ENCODE results near the gene PAX8. TPM values are rescaled to one million over a fixed set of nuclear protein-coding genes. Genes with fewer than 3 reads are reported as not detected.
"Not testable (repeated sequence)": the region's sequence is repeated elsewhere in the genome, so short reads cannot be mapped to it uniquely, and the experiment has no call there.

Gene PAX8
- total and polyA plus RNA-seq, 12 donors = 0.08 to 2.0 (median 0.41) TPM; not detected in 3

DNA sequence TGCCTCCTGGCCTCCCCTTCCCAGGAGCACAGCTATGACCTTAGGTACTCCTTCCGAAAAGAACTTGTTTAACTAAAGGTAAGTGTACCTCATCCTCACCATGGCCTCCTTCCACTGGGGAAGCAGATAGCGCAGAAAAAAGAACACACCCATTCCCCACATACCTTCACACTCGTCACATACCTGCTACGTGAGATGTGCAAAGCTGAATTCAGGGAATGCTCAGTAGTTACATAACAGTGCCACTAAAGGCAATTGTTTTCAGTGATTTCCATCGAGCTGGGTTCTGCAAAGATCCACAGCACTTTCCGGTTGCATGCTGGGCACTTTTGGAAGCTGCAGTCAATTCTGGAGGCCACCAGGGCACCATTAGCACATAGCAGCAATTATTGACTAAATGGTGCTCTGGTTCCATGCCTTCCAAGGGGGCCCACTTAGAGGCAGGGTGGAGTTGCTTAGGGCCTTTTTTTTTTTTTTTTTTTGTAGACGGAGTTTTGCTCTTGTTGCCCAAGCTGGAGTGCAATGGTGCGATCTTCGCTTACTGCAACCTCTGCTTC lies 41.0 kb downstream of the PAX8 start:
- no peaks in the 10 kb centered on the region for H3K36me3 ChIP-seq
- peaks cover 12 to 45% (median 28%) of the 10 kb centered on the region in 9 donors for H3K4me1 ChIP-seq
- no peaks in the 10 kb centered on the region for H3K9me3 ChIP-seq
- TF ChIP-seq, protein P1, sequence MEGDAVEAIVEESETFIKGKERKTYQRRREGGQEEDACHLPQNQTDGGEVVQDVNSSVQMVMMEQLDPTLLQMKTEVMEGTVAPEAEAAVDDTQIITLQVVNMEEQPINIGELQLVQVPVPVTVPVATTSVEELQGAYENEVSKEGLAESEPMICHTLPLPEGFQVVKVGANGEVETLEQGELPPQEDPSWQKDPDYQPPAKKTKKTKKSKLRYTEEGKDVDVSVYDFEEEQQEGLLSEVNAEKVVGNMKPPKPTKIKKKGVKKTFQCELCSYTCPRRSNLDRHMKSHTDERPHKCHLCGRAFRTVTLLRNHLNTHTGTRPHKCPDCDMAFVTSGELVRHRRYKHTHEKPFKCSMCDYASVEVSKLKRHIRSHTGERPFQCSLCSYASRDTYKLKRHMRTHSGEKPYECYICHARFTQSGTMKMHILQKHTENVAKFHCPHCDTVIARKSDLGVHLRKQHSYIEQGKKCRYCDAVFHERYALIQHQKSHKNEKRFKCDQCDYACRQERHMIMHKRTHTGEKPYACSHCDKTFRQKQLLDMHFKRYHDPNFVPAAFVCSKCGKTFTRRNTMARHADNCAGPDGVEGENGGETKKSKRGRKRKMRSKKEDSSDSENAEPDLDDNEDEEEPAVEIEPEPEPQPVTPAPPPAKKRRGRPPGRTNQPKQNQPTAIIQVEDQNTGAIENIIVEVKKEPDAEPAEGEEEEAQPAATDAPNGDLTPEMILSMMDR (IDR thresholded peaks at IDR 0.05) = no peak
- no peaks in the 10 kb centered on the region for H3K27me3 ChIP-seq
- H3K27ac ChIP-seq = peak overlapping the region in 1 of 10 donors; percentile 89
- ATAC-seq (no peak), DNase-seq (no peak)
- peak overlapping the region in 1 of 10 donors; percentile 67 for H3K4me3 ChIP-seq
- intact Hi-C loops (cut with DNase I) = loop anchor here in 1 of 10 donors (2.0 kb wide), 1 partner anchor 19 kb away; no protein-coding TSS in a partner anchor
- 92 to 94% methylated on average over 9 of the region's 9 CpGs for WGBS, 2 donors

DNA sequence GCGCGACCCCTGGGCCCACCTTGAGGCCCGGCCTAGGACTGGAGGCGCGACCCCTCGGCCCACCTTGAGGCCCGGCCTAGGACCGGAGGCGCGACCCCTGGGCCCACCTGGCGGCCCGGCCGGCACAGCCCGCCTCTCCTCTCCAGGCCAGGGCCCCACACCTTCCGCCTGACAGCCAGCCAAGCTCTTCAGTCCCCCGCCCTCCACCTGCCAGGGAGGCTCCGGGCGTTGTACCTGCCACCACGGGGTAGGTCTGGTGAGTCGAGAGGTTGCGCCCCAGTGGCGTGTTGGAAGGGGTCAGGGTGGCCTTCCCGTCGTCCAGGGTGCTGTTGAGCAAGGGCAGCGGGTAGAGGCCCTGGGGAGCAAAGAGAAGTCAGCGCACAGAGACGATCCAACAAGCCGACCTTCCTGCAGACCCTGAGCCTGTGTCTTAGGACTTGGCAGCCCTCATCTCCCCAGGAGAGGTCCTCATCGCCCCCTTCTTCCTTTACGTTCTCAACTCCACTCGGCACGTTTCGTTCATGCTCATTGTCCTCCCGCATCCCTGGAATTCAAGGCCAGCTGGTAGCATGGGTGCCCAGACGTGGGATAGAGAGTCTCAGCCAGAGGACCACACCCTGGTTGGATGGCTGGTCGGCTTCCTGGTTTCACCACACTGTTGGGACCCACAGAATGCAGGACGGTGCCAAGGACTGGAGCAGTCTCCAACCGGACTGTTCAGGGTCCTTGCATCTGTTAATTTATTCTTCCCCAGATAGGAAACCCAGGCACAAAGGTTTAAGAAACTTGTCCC lies 42.2 kb downstream of the PAX8 start:
- Histone ChIP-seq H3K27ac (peak overlapping the region in 2 of 10 donors; percentile 85 to 88), H3K27me3 (no peaks in the 10 kb centered on the region), H3K4me1 (peaks cover 12 to 48% (median 33%) of the 10 kb centered on the region in 9 donors), H3K36me3 (no peaks in the 10 kb centered on the region), H3K4me3 (peak overlapping the region in 5 of 10 donors; percentile 39 to 67 (median 52)), H3K9me3 (no peaks in the 10 kb centered on the region)
- WGBS, 2 donors = 94% methylated on average over 35 to 38 of the region's 38 CpGs
- TF ChIP-seq, protein P1 (IDR thresholded peaks at IDR 0.05) = no peak
- intact Hi-C loops (cut with DNase I) = loop anchor here in 1 of 10 donors (2.0 kb wide), 1 partner anchor 18 kb away; no protein-coding TSS in a partner anchor
- DNase-seq (no peak), ATAC-seq (no peak)

DNA sequence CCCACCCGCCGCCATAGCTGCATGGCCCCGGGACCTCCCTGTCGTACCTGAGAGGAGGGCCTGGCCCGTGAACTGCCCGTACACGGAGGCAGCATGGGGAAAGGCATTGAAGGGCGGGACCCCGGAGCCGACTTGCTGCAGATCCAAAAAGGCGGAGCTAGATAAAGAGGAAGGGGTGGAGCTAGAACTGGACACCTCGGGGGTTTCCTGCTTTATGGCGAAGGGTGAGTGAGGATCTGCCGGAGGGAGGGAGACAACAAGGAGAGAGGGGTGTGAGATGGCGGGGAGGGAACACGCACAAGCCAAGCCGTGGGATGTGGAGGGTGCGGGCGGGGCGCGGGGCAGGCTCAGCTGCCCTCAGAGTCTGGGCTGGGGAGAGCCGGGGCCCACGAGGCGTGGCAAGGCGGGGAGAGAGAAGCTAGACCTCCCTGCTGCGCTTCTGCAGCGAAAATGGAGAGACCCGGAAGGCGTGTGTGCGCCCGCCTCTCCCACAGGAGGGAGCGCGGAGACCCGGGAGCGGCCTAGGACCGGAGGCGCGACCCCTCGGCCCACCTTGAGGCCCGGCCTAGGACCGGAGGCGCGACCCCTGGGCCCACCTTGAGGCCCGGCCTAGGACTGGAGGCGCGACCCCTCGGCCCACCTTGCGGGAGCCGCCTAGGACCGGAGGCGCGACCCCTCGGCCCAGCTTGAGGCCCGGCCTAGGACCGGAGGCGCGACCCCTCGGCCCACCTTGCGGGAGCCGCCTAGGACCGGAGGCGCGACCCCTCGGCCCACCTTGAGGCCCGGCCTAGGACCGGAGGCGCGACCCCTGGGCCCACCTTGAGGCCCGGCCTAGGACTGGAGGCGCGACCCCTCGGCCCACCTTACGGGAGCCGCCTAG lies 43.1 kb downstream of the PAX8 start:
- WGBS, 2 donors = 95% methylated on average over 47 to 67 of the region's 74 CpGs
- not testable (repeated sequence) for H3K27me3 ChIP-seq

DNA sequence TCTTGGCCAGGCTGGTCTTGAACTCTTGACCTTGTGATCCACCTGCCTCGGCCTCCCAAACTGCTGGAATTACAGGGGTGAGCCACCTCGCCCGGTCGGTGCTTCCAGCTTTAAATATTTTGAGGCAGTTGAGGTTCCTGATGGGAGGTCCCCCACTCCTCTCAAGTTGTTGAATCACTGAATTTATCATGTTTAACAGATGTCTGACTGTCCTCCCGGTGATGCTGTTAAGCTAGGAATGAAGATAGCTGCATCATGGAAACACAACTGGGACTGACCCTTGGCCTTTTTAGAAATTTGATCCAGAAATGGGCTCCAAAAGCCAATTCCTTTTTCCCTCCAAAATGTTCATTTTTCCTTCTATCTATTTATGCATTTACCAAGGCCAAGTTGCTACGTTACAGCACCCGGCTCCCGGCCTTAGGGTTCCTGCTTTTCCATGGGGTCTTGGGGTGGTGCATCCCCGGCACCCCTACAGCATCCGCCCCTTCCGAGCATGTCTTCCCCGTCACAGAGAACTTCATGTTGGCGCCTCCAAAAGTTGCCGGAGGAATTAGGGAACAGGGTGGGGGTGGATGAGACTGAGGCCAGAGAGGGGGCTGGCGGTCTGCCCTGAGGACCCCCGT lies 43.9 kb downstream of the PAX8 start:
- TF ChIP-seq, protein P1 (IDR thresholded peaks at IDR 0.05) = no peak
- H3K27ac ChIP-seq = peak overlapping the region in 5 of 10 donors; percentile 58 to 88 (median 63)
- H3K36me3 ChIP-seq = no peaks in the 10 kb centered on the region
- no peaks in the 10 kb centered on the region for H3K27me3 ChIP-seq
- peaks cover 2 to 46% (median 21%) of the 10 kb centered on the region in 9 donors for H3K4me1 ChIP-seq
- intact Hi-C loops (cut with DNase I) = no loop called here
- peak overlapping the region in 8 of 10 donors; percentile 33 to 67 (median 49) for H3K4me3 ChIP-seq
- DNase-seq (no peak), ATAC-seq (peak in 1 of 8 donors; percentile 7)
- H3K9me3 ChIP-seq = no peaks in the 10 kb centered on the region
- WGBS, 2 donors = 92 to 93% methylated on average over 16 of the region's 16 CpGs

More for the DNA sequence above, 43.1 kb downstream of the PAX8 start:
- ATAC-seq (peak in 7 of 8 donors; percentile 20 to 81 (median 59)), DNase-seq (peak in 1 of 2 donors; percentile 46)
- peak overlapping the region in 9 of 10 donors; percentile 24 to 67 (median 46) for H3K4me3 ChIP-seq
- H3K27ac ChIP-seq = peak overlapping the region in 6 of 10 donors; percentile 9 to 88 (median 62)
- H3K4me1 ChIP-seq = peaks cover 5 to 46% (median 29%) of the 10 kb centered on the region in 9 donors
- not testable (repeated sequence) for H3K36me3 ChIP-seq, H3K9me3 ChIP-seq
- intact Hi-C loops (cut with DNase I) = loop anchor here in 1 of 10 donors (2.0 kb wide), 1 partner anchor 17 kb away; no protein-coding TSS in a partner anchor
